ENCODE data around the gene PTGER1.

Gene PTGER1

GRCh38 chr19:14494910-14495671, 19.9 kb upstream of the PTGER1 start:
- Mint-ChIP-seq H3K36me3 (ENCODE audit: insufficient read depth) (peaks cover 18% of the 10 kb centered on the region), H3K27me3 (no peaks in the 10 kb centered on the region), H3K4me1 (ENCODE audit: low read depth in 2 of 2) (peaks cover 22 to 23% of the 10 kb centered on the region in 2 donors), H3K9me3 (no peaks in the 10 kb centered on the region), H3K27ac (peak overlapping the region; percentile 72 to 82), H3K4me3 (peak overlapping the region; percentile 82 to 83)
- ATAC-seq (replicated peaks): peak; percentile 23
- no peak for DNase-seq

GRCh38 chr19:14494411-14494810, 19.3 kb upstream of the PTGER1 start:
- Mint-ChIP-seq H3K27ac (peak overlapping the region; percentile 72 to 82), H3K36me3 (ENCODE audit: insufficient read depth) (peaks cover 25% of the 10 kb centered on the region), H3K4me1 (ENCODE audit: low read depth in 2 of 2) (peaks cover 22 to 23% of the 10 kb centered on the region in 2 donors), H3K9me3 (no peaks in the 10 kb centered on the region), H3K4me3 (peak overlapping the region; percentile 82 to 83), H3K27me3 (no peaks in the 10 kb centered on the region)
- ATAC-seq (replicated peaks): no peak
- DNase-seq: no peak

- no peak for DNase-seq
- Mint-ChIP-seq H3K27me3 (no peaks in the 10 kb centered on the region), H3K4me1 (ENCODE audit: low read depth in 2 of 2) (peaks cover 22 to 23% of the 10 kb centered on the region in 2 donors), H3K9me3 (no peaks in the 10 kb centered on the region), H3K27ac (peak overlapping the region; percentile 11 to 45), H3K36me3 (ENCODE audit: insufficient read depth) (peaks cover 31% of the 10 kb centered on the region), H3K4me3 (no peak overlapping the region)
- ATAC-seq (replicated peaks): no peak
Observed at GRCh38 chr19:14492756-14493337, 17.7 kb upstream of the PTGER1 start.

GRCh38 chr19:14487370-14488125, 12.4 kb upstream of the PTGER1 start:
- Mint-ChIP-seq H3K4me3 (no peak overlapping the region), H3K9me3 (no peaks in the 10 kb centered on the region)

GRCh38 chr19:14482172-14482941, 7.2 kb upstream of the PTGER1 start:
- Mint-ChIP-seq H3K36me3 (ENCODE audit: insufficient read depth) (peaks cover 6% of the 10 kb centered on the region), H3K9me3 (no peaks in the 10 kb centered on the region), H3K4me3 (no peak overlapping the region), H3K4me1 (ENCODE audit: low read depth in 2 of 2) (peaks cover 10 to 13% of the 10 kb centered on the region in 2 donors), H3K27me3 (no peaks in the 10 kb centered on the region), H3K27ac (no peak overlapping the region)
- ATAC-seq (replicated peaks): no peak
- no peak for DNase-seq

More at GRCh38 chr19:14487370-14488125, 12.4 kb upstream of the PTGER1 start:
- DNase-seq (no peak), ATAC-seq (replicated peaks) (no peak)
- H3K27me3 Mint-ChIP-seq: no peaks in the 10 kb centered on the region
- H3K27ac Mint-ChIP-seq: no peak overlapping the region
- H3K36me3 Mint-ChIP-seq (ENCODE audit: insufficient read depth): peaks cover 27% of the 10 kb centered on the region
- peaks cover 6 to 7% of the 10 kb centered on the region in 2 donors for H3K4me1 Mint-ChIP-seq (ENCODE audit: low read depth in 2 of 2)

- Mint-ChIP-seq H3K27me3 (peaks cover 0 to 14% of the 10 kb centered on the region in 2 donors), H3K4me1 (ENCODE audit: low read depth in 2 of 2) (peaks cover 12 to 19% of the 10 kb centered on the region in 2 donors), H3K9me3 (no peaks in the 10 kb centered on the region), H3K36me3 (ENCODE audit: insufficient read depth) (peaks cover 9% of the 10 kb centered on the region), H3K4me3 (peak overlapping the region; percentile 57 to 59), H3K27ac (no peak overlapping the region)
- ATAC-seq (replicated peaks) (no peak), DNase-seq (no peak)
Observed at GRCh38 chr19:14480700-14481079, 5.5 kb upstream of the PTGER1 start.

GRCh38 chr19:14479975-14480699, 5.0 kb upstream of the PTGER1 start:
- Mint-ChIP-seq H3K9me3 (no peaks in the 10 kb centered on the region), H3K27me3 (peaks cover under 1 to 20% of the 10 kb centered on the region in 2 donors), H3K4me1 (ENCODE audit: low read depth in 2 of 2) (peaks cover 16 to 19% of the 10 kb centered on the region in 2 donors), H3K4me3 (peak overlapping the region; percentile 57 to 59), H3K36me3 (ENCODE audit: insufficient read depth) (peaks cover 9% of the 10 kb centered on the region), H3K27ac (no peak overlapping the region)
- ATAC-seq (replicated peaks): peak; percentile 63
- peak; percentile 73 to 81 (median 76) for DNase-seq

- Mint-ChIP-seq H3K4me3 (no peak overlapping the region), H3K36me3 (ENCODE audit: insufficient read depth) (peaks cover 9% of the 10 kb centered on the region), H3K4me1 (ENCODE audit: low read depth in 2 of 2) (peaks cover 21 to 26% of the 10 kb centered on the region in 2 donors), H3K9me3 (no peaks in the 10 kb centered on the region), H3K27me3 (peaks cover 8 to 27% of the 10 kb centered on the region in 2 donors), H3K27ac (no peak overlapping the region)
- DNase-seq (no peak), ATAC-seq (replicated peaks) (no peak)
Observed at GRCh38 chr19:14479309-14479974, 4.3 kb upstream of the PTGER1 start.

- H3K27me3 Mint-ChIP-seq: peaks cover 13 to 35% of the 10 kb centered on the region in 2 donors
- no peak overlapping the region for H3K4me3 Mint-ChIP-seq
- no peaks in the 10 kb centered on the region for H3K9me3 Mint-ChIP-seq
- H3K36me3 Mint-ChIP-seq (ENCODE audit: insufficient read depth): peaks cover 9% of the 10 kb centered on the region
- ATAC-seq (replicated peaks) (no peak), DNase-seq (no peak)
- peaks cover 21 to 29% of the 10 kb centered on the region in 2 donors for H3K4me1 Mint-ChIP-seq (ENCODE audit: low read depth in 2 of 2)
- H3K27ac Mint-ChIP-seq: no peak overlapping the region
Observed at GRCh38 chr19:14478113-14478545, 3.0 kb upstream of the PTGER1 start.

- Mint-ChIP-seq H3K4me1 (ENCODE audit: low read depth in 2 of 2) (peaks cover 26 to 33% of the 10 kb centered on the region in 2 donors), H3K36me3 (ENCODE audit: insufficient read depth) (peaks cover 9% of the 10 kb centered on the region), H3K4me3 (no peak overlapping the region), H3K27me3 (peaks cover 18 to 41% of the 10 kb centered on the region in 2 donors), H3K9me3 (no peaks in the 10 kb centered on the region), H3K27ac (peak overlapping the region; percentile 51 to 94)
- DNase-seq: no peak
- ATAC-seq (replicated peaks): no peak
Observed at GRCh38 chr19:14477418-14478112, 2.4 kb upstream of the PTGER1 start.

GRCh38 chr19:14476673-14477401, 1.7 kb upstream of the PTGER1 start:
- DNase-seq: peak; percentile 43 to 72 (median 47)

More at GRCh38 chr19:14476673-14477401, 1.7 kb upstream of the PTGER1 start:
- ATAC-seq (replicated peaks): peak; percentile 60
- Mint-ChIP-seq H3K9me3 (no peaks in the 10 kb centered on the region), H3K36me3 (ENCODE audit: insufficient read depth) (peaks cover 11% of the 10 kb centered on the region), H3K27me3 (peaks cover 21 to 45% of the 10 kb centered on the region in 2 donors), H3K4me3 (peak overlapping the region in 1 of 2 donors; percentile 45), H3K27ac (peak overlapping the region; percentile 51 to 94), H3K4me1 (ENCODE audit: low read depth in 2 of 2) (peaks cover 30 to 41% of the 10 kb centered on the region in 2 donors)
